ENCODE data around the gene SLC26A5.

GRCh38 chr7:103420857-103421384 is 25.1 kb downstream of the SLC26A5 start:
- TF ChIP-seq CTCF (IDR thresholded peaks at IDR 0.05) (no peak), POLR2AphosphoS5 (IDR thresholded peaks at IDR 0.05; ENCODE audit: low read depth, low read length) (no peak), TCF7L2 (IDR thresholded peaks at IDR 0.05; ENCODE audit: low read depth, low read length) (no peak)
